Tibial nerve (tissue), 4 donors: ENCODE data around the gene CDH18. TPM values are rescaled to one million over a fixed set of nuclear protein-coding genes. Genes with fewer than 3 reads are reported as not detected.

Source experiments
- DNase-seq, 2 donors: peaks; one replicate each; pipeline ENCODE4 v3.0.0-alpha.2; 2019; ENCODE audit warnings: low spot score in 2 of 2
- H3K27ac ChIP-seq, 4 donors: fragments of 200-600 bp; sonication (generic) in 3 of 4; one replicate each; pipeline ENCODE4 v1.5.1; 2017 to 2019; ENCODE audit warnings: mild to moderate bottlenecking in 1 of 4
- H3K27me3 ChIP-seq, 2 donors: fragments of 200-600 bp; sonication (generic) in 1 of 2; one replicate each; pipeline versions ENCODE4 v1.5.1 to v1.6.0; 2017 to 2019
- H3K36me3 ChIP-seq, 3 donors: fragments of 200-600 bp; sonication (generic); one replicate each; pipeline ENCODE4 v1.5.1; 2018 to 2019
- H3K4me1 ChIP-seq, 4 donors: fragments of 200-600 bp; sonication (generic) in 3 of 4; one replicate each; pipeline ENCODE4 v1.5.1; 2017 to 2019
- H3K4me3 ChIP-seq, 4 donors: fragments of 200-600 bp; sonication (generic) in 3 of 4; one replicate each; pipeline ENCODE4 v1.5.1; 2017 to 2019; ENCODE audit warnings: mild to moderate bottlenecking in 1 of 4, moderate library complexity in 1 of 4
- H3K9me3 ChIP-seq, 4 donors: fragments of 200-600 bp; sonication (generic) in 3 of 4; one replicate each; pipeline ENCODE4 v1.5.1; 2017 to 2019
- CTCF ChIP-seq, 5 experiments: fragments of 200-600 bp in 3 of 5; fragments of 450-650 bp in 2 of 5; sonication (generic) in 3 of 5; IDR thresholded peaks; one replicate each; pipeline ENCODE4 v1.5.1; 2016 to 2019; ENCODE audit warnings: antibody characterized with exemption in 5 of 5, mild to moderate bottlenecking in 3 of 5, moderate library complexity in 2 of 5
- EP300 ChIP-seq, 2 donors: sonication (generic); formaldehyde crosslinking; IDR thresholded peaks; one replicate each; pipeline ENCODE4 v1.6.1; 2017; ENCODE audit warnings: antibody characterized with exemption in 2 of 2, mild to moderate bottlenecking in 1 of 2
- POLR2A ChIP-seq, 2 donors: fragments of 450-650 bp; IDR thresholded peaks; one replicate each; pipeline ENCODE4 v1.6.1; 2017; ENCODE audit warnings: antibody characterized with exemption in 2 of 2, mild to moderate bottlenecking in 2 of 2, moderate library complexity in 2 of 2
- WGBS, 2 donors: methylation state at CpG; one replicate each; pipeline ENCODE4 v1.1.5; 2018; 5-methylcytosine and 5-hydroxymethylcytosine counted together
- total RNA-seq, 4 donors: library from RNA; depleted of rRNA; stranded (reverse); fragments of >200 nt; gene quantifications; one replicate each; pipeline ENCODE4 v1.1.0, GENCODE V29; 2016

CDH18 gene
- total RNA-seq, 4 donors from 2014 or later, result not detected

- H3K27ac ChIP-seq, result no peak overlapping the region
- WGBS, 2 donors, result 85 to 88% methylated on average over 5 of the region's 5 CpGs
- TF ChIP-seq POLR2A (IDR thresholded peaks at IDR 0.05) (no peak), CTCF (IDR thresholded peaks at IDR 0.05) (no peak), EP300 (IDR thresholded peaks at IDR 0.05) (no peak)
These were observed 57.5 kb downstream of the CDH18 start for GRCh38 chr5:19930451-19930850.

DNA sequence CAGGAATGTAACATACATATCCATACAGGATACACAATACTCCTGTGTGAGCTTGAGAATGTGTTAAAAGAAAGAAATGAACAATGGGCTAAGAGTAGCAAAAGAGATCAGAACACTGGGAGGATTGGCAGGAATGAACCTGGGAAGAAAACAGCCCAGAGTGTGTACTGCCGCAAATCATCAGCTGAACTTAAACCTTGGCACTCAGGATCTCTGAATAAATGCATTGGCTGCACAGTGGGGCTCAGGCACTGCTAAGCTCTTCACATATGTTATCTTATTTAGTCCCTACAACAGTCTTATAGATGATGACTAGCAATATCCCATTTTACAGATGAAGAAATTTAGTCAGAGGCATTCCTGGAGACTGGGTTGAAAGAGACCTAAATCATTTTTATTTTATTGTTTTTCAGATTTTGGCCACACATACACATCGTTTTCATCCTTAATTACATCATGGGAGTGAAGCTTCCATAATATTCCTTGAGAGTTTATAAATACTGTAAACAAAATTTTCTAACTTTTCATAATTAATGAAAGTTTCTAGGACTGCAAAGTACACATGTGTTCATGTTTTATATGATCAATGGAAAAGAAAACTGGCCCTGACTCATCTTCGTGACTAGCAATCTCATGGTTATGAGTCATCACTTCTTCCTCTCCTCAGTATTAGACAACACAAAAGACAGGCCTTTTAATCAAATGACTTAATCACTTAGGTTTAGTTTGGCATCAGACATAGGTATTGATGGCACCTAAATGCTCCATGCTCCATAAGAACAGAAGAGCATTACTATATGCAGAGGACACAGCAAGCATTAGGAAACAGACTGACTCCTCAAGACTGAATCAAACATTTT is 59.2 kb downstream of the CDH18 start:
- no peaks in the 10 kb centered on the region for H3K27me3 ChIP-seq
- H3K36me3 ChIP-seq, result no peaks in the 10 kb centered on the region
- no peaks in the 10 kb centered on the region for H3K4me1 ChIP-seq
- TF ChIP-seq EP300 (IDR thresholded peaks at IDR 0.05) (no peak), POLR2A (IDR thresholded peaks at IDR 0.05) (no peak), CTCF (IDR thresholded peaks at IDR 0.05) (no peak)
- no peak overlapping the region for H3K27ac ChIP-seq
- no peak for DNase-seq
- H3K4me3 ChIP-seq, result no peak overlapping the region
- H3K9me3 ChIP-seq, result no peaks in the 10 kb centered on the region
- 73 to 76% methylated on average over 3 of the region's 3 CpGs for WGBS, 2 donors

More at GRCh38 chr5:19930451-19930850, 57.5 kb downstream of the CDH18 start:
- DNase-seq, result no peak
- Histone ChIP-seq H3K27me3 (no peaks in the 10 kb centered on the region), H3K9me3 (no peaks in the 10 kb centered on the region), H3K4me1 (no peaks in the 10 kb centered on the region), H3K36me3 (no peaks in the 10 kb centered on the region), H3K4me3 (no peak overlapping the region)

GRCh38 chr5:19927919-19928318 is 60.1 kb downstream of the CDH18 start:
- no peaks in the 10 kb centered on the region for H3K36me3 ChIP-seq
- no peak overlapping the region for H3K4me3 ChIP-seq
- H3K27me3 ChIP-seq, result no peaks in the 10 kb centered on the region
- no peaks in the 10 kb centered on the region for H3K4me1 ChIP-seq
- no peak for DNase-seq
- H3K27ac ChIP-seq, result no peak overlapping the region
- TF ChIP-seq EP300 (IDR thresholded peaks at IDR 0.05) (no peak), CTCF (IDR thresholded peaks at IDR 0.05) (no peak), POLR2A (IDR thresholded peaks at IDR 0.05) (no peak)
- H3K9me3 ChIP-seq, result no peaks in the 10 kb centered on the region
- WGBS, 2 donors, result 37 to 56% methylated on average over 3 of the region's 3 CpGs

DNA sequence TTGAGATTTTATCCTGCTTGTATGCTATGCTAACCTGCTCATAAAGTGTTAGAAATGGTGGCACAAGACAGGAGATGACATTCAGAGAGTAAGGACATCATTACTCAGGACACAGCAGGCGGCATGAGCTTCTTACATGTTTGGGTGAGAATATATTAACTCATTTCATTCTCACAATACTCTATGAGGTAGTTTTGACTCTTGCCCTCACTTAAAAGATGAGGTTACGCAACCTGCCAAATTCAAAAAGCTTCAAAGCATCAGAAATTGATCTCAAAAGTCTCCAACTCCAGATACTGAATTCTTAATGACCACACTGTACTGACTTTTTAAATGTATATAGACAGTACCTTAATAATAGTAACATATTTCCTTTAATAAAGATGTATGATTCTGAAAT is 60.8 kb downstream of the CDH18 start:
- Histone ChIP-seq H3K4me3 (no peak overlapping the region), H3K4me1 (no peaks in the 10 kb centered on the region), H3K27me3 (no peaks in the 10 kb centered on the region), H3K9me3 (no peaks in the 10 kb centered on the region), H3K36me3 (no peaks in the 10 kb centered on the region), H3K27ac (no peak overlapping the region)
- TF ChIP-seq EP300 (IDR thresholded peaks at IDR 0.05) (no peak), POLR2A (IDR thresholded peaks at IDR 0.05) (no peak), CTCF (IDR thresholded peaks at IDR 0.05) (no peak)
- DNase-seq, result no peak
- WGBS, 2 donors, result 45 to 48% methylated on average over 2 of the region's 2 CpGs

GRCh38 chr5:19923742-19924141 is 64.3 kb downstream of the CDH18 start:
- no peak for DNase-seq
- H3K9me3 ChIP-seq, result no peaks in the 10 kb centered on the region
- H3K36me3 ChIP-seq, result no peaks in the 10 kb centered on the region
- no peaks in the 10 kb centered on the region for H3K27me3 ChIP-seq
- no peak overlapping the region for H3K4me3 ChIP-seq
- no peak for TF ChIP-seq EP300 (IDR thresholded peaks at IDR 0.05)
- no peak for TF ChIP-seq POLR2A (IDR thresholded peaks at IDR 0.05)
- TF ChIP-seq CTCF (IDR thresholded peaks at IDR 0.05), result no peak
- no peaks in the 10 kb centered on the region for H3K4me1 ChIP-seq
- H3K27ac ChIP-seq, result no peak overlapping the region
- WGBS, 2 donors, result 79 to 89% methylated on average over 3 of the region's 3 CpGs
